ENCODE results near the gene HOXB3. TPM values are rescaled to one million over a fixed set of nuclear protein-coding genes. Genes with fewer than 3 reads are reported as not detected.

The HOXB3 gene
- polyA plus RNA-seq, 1 donor (not counting 4 experiments of a cell fraction or from before 2014, with no cell fraction given): 1.1 TPM

GRCh38 chr17:48593126-48593829 is 3.2 kb upstream of the HOXB3 start, which contains the start of gene HOXB5:
HOXB5 (minus strand) TSS chr17:48593779; CDS start chr17:48593682, 97 bp downstream.
- FAIRE-seq (no peak), DNase-seq (ENCODE audit: low read depth, low spot score) (no peak)
- Histone ChIP-seq H3K9ac (ENCODE audit: control insufficient read depth, extremely low read depth, insufficient read depth, low read length) (peak within 1 kb of the TSS; percentile 15), H3K4me1 (ENCODE audit: control insufficient read depth, extremely low read depth, insufficient read depth, low read length) (peaks cover 17% of the 10 kb centered on the region), H4K20me1 (ENCODE audit: control insufficient read depth, extremely low read depth, insufficient read depth, low read length) (no peaks in the 10 kb centered on the region), H3K4me3 (ENCODE audit: control insufficient read depth in 2 of 3, extremely low read depth in 1 of 3, insufficient read depth in 2 of 3, low read depth in 1 of 3, low read length in 3 of 3) (peak within 1 kb of the TSS; percentile 2 to 67 (median 58)), H3K4me2 (ENCODE audit: control insufficient read depth, extremely low read depth, insufficient read depth, low read depth, low read length) (peak within 1 kb of the TSS; percentile 89), H3K79me2 (ENCODE audit: control insufficient read depth, insufficient read depth, low read length) (no peaks in the 10 kb centered on the region), H2AFZ (ENCODE audit: control insufficient read depth, low read length) (peak within 1 kb of the TSS; percentile 87), H3K36me3 (ENCODE audit: control insufficient read depth in 2 of 2, extremely low read depth in 1 of 2, insufficient read depth in 2 of 2, low read length in 2 of 2) (peaks cover 0 to 4% of the 10 kb centered on the region in 2 experiments), H3K9me1 (ENCODE audit: control insufficient read depth, extremely low read depth, insufficient read depth, low read length) (no peaks in the 10 kb centered on the region), H3K27me3 (ENCODE audit: control insufficient read depth, extremely low read depth, insufficient read depth, low read length) (peaks cover 83% of the 10 kb centered on the region), H3K9me3 (ENCODE audit: control insufficient read depth, low read depth, low read length) (no peaks in the 10 kb centered on the region), H3K27ac (ENCODE audit: control insufficient read depth, insufficient read depth, low read length) (no peak within 1 kb of the TSS)
- TF ChIP-seq, protein P1, sequence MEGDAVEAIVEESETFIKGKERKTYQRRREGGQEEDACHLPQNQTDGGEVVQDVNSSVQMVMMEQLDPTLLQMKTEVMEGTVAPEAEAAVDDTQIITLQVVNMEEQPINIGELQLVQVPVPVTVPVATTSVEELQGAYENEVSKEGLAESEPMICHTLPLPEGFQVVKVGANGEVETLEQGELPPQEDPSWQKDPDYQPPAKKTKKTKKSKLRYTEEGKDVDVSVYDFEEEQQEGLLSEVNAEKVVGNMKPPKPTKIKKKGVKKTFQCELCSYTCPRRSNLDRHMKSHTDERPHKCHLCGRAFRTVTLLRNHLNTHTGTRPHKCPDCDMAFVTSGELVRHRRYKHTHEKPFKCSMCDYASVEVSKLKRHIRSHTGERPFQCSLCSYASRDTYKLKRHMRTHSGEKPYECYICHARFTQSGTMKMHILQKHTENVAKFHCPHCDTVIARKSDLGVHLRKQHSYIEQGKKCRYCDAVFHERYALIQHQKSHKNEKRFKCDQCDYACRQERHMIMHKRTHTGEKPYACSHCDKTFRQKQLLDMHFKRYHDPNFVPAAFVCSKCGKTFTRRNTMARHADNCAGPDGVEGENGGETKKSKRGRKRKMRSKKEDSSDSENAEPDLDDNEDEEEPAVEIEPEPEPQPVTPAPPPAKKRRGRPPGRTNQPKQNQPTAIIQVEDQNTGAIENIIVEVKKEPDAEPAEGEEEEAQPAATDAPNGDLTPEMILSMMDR (optimal IDR thresholded peaks at IDR 0.05 in 1 of 3, IDR thresholded peaks at IDR 0.05 in 1 of 3, conservative IDR thresholded peaks at IDR 0.05 in 1 of 3; ENCODE audit: extremely low read depth in 1 of 3, insufficient read depth in 2 of 3, low read length in 3 of 3): no peak
- TF ChIP-seq EZH2 (IDR thresholded peaks at IDR 0.05; ENCODE audit: low read length): peak; percentile 70
- dilution Hi-C loops (cut with MboI; ENCODE audit: extremely low pct_ligation_motif_present, low sequenced_read_pairs): no loop called here

- peaks cover 82% of the 10 kb centered on the region for H3K27me3 ChIP-seq (ENCODE audit: control insufficient read depth, extremely low read depth, insufficient read depth, low read length)
- DNase-seq (ENCODE audit: low read depth, low spot score): no peak
- peak overlapping the region; percentile 89 for H3K4me2 ChIP-seq (ENCODE audit: control insufficient read depth, extremely low read depth, insufficient read depth, low read depth, low read length)
- no peak for FAIRE-seq
- no peak overlapping the region for H2AFZ ChIP-seq (ENCODE audit: control insufficient read depth, low read length)
- H3K9me3 ChIP-seq (ENCODE audit: control insufficient read depth, low read depth, low read length): no peaks in the 10 kb centered on the region
- H3K9me1 ChIP-seq (ENCODE audit: control insufficient read depth, extremely low read depth, insufficient read depth, low read length): no peaks in the 10 kb centered on the region
- H3K27ac ChIP-seq (ENCODE audit: control insufficient read depth, insufficient read depth, low read length): no peak overlapping the region
- H3K36me3 ChIP-seq (ENCODE audit: control insufficient read depth in 2 of 2, extremely low read depth in 1 of 2, insufficient read depth in 2 of 2, low read length in 2 of 2): peaks cover 0 to 4% of the 10 kb centered on the region in 2 experiments
- peaks cover 17% of the 10 kb centered on the region for H3K4me1 ChIP-seq (ENCODE audit: control insufficient read depth, extremely low read depth, insufficient read depth, low read length)
- H3K9ac ChIP-seq (ENCODE audit: control insufficient read depth, extremely low read depth, insufficient read depth, low read length): no peak overlapping the region
- no peaks in the 10 kb centered on the region for H4K20me1 ChIP-seq (ENCODE audit: control insufficient read depth, extremely low read depth, insufficient read depth, low read length)
- peak overlapping the region in 1 of 3 experiments; percentile 67 for H3K4me3 ChIP-seq (ENCODE audit: control insufficient read depth in 2 of 3, extremely low read depth in 1 of 3, insufficient read depth in 2 of 3, low read depth in 1 of 3, low read length in 3 of 3)
- dilution Hi-C loops (cut with MboI; ENCODE audit: extremely low pct_ligation_motif_present, low sequenced_read_pairs): no loop called here
- H3K79me2 ChIP-seq (ENCODE audit: control insufficient read depth, insufficient read depth, low read length): no peaks in the 10 kb centered on the region
- TF ChIP-seq EZH2 (IDR thresholded peaks at IDR 0.05; ENCODE audit: low read length): peak; percentile 13
- TF ChIP-seq, protein P1 (optimal IDR thresholded peaks at IDR 0.05 in 1 of 3, IDR thresholded peaks at IDR 0.05 in 1 of 3, conservative IDR thresholded peaks at IDR 0.05 in 1 of 3; ENCODE audit: extremely low read depth in 1 of 3, insufficient read depth in 2 of 3, low read length in 3 of 3): no peak
Observed at GRCh38 chr17:48592577-48592976, 2.5 kb upstream of the HOXB3 start.
